Testis (tissue), 2 donors: ENCODE data around the gene PCDHGA6.

Experiments used
- POLR2A ChIP-seq: fragments of 450-650 bp; IDR thresholded peaks from one replicate; pipeline ENCODE4 v1.6.1; 2017; ENCODE audit warnings: antibody characterized with exemption, mild to moderate bottlenecking, moderate library complexity
- TF ChIP-seq, protein P1 (sequence below), 3 experiments: fragments of 450-650 bp in 2 of 3; fragments of 200-600 bp in 1 of 3; sonication (generic) in 1 of 3; IDR thresholded peaks; one replicate each; pipeline ENCODE4 v1.5.1; 2016 to 2019; ENCODE audit warnings: antibody characterized with exemption in 3 of 3, mild to moderate bottlenecking in 2 of 3, moderate library complexity in 1 of 3

DNA sequence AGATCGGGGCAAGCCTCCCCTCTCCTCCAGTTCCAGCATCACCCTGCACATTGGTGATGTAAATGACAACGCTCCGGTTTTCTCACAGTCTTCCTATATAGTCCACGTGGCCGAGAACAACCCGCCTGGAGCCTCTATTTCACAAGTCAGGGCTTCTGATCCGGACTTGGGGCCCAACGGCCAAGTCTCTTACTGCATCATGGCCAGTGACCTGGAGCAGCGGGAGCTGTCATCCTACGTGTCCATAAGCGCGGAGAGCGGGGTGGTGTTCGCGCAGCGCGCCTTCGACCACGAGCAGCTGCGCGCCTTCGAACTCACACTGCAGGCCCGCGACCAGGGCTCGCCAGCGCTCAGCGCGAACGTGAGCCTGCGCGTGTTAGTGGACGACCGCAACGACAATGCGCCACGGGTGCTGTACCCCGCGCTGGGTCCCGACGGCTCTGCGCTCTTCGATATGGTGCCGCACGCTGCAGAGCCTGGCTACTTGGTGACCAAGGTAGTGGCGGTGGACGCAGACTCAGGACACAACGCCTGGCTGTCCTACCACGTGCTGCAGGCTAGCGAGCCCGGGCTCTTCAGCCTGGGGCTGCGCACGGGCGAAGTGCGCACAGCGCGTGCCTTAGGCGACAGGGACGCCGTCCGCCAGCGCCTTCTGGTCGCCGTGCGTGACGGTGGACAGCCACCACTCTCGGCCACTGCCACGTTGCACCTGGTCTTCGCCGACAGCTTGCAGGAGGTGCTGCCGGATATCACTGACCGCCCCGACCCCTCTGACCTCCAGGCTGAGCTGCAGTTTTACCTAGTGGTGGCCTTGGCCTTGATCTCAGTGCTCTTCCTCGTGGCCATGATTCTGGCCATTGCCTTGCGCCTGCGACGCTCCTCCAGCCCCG is 15.7 kb downstream of the PCDHGA6 start:
- TF ChIP-seq, protein P1, sequence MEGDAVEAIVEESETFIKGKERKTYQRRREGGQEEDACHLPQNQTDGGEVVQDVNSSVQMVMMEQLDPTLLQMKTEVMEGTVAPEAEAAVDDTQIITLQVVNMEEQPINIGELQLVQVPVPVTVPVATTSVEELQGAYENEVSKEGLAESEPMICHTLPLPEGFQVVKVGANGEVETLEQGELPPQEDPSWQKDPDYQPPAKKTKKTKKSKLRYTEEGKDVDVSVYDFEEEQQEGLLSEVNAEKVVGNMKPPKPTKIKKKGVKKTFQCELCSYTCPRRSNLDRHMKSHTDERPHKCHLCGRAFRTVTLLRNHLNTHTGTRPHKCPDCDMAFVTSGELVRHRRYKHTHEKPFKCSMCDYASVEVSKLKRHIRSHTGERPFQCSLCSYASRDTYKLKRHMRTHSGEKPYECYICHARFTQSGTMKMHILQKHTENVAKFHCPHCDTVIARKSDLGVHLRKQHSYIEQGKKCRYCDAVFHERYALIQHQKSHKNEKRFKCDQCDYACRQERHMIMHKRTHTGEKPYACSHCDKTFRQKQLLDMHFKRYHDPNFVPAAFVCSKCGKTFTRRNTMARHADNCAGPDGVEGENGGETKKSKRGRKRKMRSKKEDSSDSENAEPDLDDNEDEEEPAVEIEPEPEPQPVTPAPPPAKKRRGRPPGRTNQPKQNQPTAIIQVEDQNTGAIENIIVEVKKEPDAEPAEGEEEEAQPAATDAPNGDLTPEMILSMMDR (IDR thresholded peaks at IDR 0.05): no peak
- no peak for TF ChIP-seq POLR2A
